Memory B cell (primary cell): ENCODE measurements around the gene GRB14.
"Not testable (repeated sequence)": the region's sequence is repeated elsewhere in the genome, so short reads cannot be mapped to it uniquely, and the experiment has no call there.

ENCODE experiments used
- ATAC-seq: fragments of 150-1000 bp; cut with Tn5 transposase; 2 replicates; pipeline ENCODE4 v1.10.0; 2021; ENCODE audit warnings: low read depth, mild to moderate bottlenecking, moderate library complexity
- DNase-seq, 2 donors: peaks; one replicate each; pipeline ENCODE4 v3.0.0; 2022; ENCODE audit warnings: low spot score in 2 of 2
- H3K27ac Mint-ChIP-seq: one replicate; pipeline ENCODE4 v1.8.0; 2022; ENCODE audit warnings: mild to moderate bottlenecking, moderate library complexity, mixed read lengths
- H3K27me3 Mint-ChIP-seq: one replicate; pipeline ENCODE4 v1.8.0; 2022; ENCODE audit warnings: mixed read lengths
- H3K36me3 Mint-ChIP-seq: one replicate; pipeline ENCODE4 v1.8.0; 2022; ENCODE audit warnings: mild to moderate bottlenecking, mixed read lengths
- H3K4me1 Mint-ChIP-seq: one replicate; pipeline ENCODE4 v1.8.0; 2022; ENCODE audit warnings: mixed read lengths
- H3K4me3 Mint-ChIP-seq: one replicate; pipeline ENCODE4 v1.8.0; 2022; ENCODE audit warnings: mild to moderate bottlenecking, moderate library complexity, mixed read lengths
- H3K9me3 Mint-ChIP-seq: one replicate; pipeline ENCODE4 v1.8.0; 2022; ENCODE audit warnings: mixed read lengths

GRB14 gene

DNA sequence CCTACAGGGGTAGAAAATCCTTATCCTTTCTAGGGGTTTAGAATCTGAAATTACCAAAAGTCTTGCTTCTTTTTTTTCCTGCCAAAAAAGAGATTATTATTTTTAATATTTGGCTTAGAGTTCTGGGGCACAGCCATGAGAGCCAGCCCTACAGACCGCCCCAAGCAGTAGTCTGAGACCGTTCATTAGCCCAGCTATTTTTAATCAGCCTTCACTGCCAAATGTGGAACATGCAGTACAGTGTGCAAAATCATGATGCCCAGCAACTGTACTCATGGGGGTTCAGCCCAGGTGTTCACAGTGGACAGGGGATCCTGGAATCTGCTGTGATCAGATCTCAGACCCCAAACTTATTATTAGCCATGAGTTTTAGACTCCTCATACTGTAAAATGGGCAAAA, 60.4 kb downstream of the GRB14 start:
- Mint-ChIP-seq H3K27ac (no peak overlapping the region), H3K4me1 (no peaks in the 10 kb centered on the region), H3K36me3 (no peaks in the 10 kb centered on the region), H3K27me3 (peaks cover 4% of the 10 kb centered on the region), H3K4me3 (no peak overlapping the region), H3K9me3 (no peaks in the 10 kb centered on the region)
- DNase-seq (no peak), ATAC-seq (no peak)

DNA sequence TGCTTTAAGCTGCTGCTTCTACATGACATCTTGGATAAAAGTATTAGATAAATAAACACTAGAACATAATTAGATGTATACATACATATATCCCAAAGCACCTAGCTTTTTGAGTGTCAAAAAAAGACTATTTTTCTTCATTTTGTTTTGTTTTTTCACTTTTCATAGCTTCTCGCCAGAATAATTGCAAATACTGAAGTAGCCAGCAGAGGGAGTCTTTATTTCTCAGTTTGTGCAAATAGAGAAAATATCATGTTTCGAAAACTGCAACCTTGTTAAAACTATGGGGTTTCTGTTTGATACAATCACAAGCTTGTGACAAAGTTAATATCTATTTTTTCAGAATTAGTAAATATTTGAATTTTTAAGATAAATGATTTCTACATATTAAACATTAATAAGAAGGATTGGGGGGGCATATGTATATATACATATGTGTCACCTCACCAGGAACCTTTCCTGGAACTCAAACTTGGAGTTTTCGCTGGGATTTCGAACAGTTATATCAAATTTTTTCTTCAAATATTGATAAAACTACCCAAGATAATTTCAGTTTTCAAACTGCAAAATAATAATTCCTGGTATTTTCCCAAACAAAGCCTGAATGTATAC, 61.0 kb downstream of the GRB14 start:
- H3K27me3 Mint-ChIP-seq = peaks cover 4% of the 10 kb centered on the region
- no peak for ATAC-seq
- H3K4me3 Mint-ChIP-seq = no peak overlapping the region
- no peaks in the 10 kb centered on the region for H3K9me3 Mint-ChIP-seq
- H3K27ac Mint-ChIP-seq = no peak overlapping the region
- no peaks in the 10 kb centered on the region for H3K36me3 Mint-ChIP-seq
- DNase-seq = no peak
- no peaks in the 10 kb centered on the region for H3K4me1 Mint-ChIP-seq

DNA sequence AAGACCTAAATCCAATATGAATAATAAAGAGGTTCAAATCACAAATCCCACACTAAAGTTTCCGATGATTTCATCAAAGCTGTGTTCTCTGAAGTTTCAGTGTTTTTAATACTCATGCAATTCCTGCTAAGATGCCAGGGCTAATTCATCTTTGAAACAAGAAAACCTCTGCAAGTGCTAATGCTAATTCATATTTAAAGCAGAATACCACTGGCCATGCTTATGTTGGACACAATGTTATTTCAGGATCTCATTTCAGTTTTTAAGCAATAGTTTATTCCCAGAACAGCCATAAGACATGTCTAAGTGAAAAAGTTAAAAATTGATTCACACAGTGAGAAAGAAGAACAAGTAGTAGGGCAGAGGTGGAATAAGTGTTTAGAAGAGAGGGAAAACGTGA, 62.8 kb downstream of the GRB14 start:
- Mint-ChIP-seq H3K4me3 (no peak overlapping the region), H3K27ac (no peak overlapping the region), H3K9me3 (no peaks in the 10 kb centered on the region), H3K4me1 (no peaks in the 10 kb centered on the region), H3K36me3 (no peaks in the 10 kb centered on the region), H3K27me3 (peaks cover 4% of the 10 kb centered on the region)
- DNase-seq = no peak
- ATAC-seq = no peak

DNA sequence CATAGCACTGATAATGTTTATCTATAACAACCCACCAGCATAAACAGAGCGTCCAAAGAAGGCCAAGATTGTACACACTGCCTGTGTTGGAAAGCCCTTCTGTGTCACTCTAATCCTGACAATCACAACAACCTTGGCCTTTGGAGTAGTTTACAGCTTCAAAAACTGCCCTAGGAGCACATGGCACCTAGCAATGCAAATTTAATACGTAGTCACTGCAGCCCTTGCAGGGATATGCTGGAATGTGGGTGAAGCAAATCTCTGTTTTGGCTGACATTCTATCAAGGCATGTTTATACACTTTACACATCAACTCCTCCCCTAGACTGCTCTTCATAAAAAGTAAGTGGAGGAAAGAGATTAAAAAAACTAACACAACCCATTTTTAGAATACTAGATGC, 66.8 kb downstream of the GRB14 start:
- Mint-ChIP-seq H3K4me3 (no peak overlapping the region), H3K27me3 (peaks cover 4% of the 10 kb centered on the region)

DNA sequence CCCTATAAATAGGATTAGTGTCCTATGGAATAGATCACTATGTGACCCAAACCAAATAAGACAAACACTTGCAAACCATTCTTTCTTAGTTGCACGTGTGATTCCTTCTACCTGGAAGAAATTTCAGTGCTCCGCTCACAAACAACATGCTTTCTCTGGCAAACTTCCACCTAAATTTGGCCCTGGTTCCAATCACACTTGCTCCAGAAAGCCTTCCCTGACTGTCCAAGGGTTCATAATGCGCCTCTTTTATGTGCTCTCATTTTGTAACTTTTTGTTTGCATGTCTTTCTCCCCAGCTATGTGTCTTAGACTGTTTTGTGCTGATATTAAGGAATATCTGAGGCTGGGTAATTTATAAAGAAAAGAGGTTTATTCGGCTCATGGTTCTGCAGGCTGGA, 69.8 kb downstream of the GRB14 start:
- ATAC-seq (no peak), DNase-seq (no peak)
- H3K27ac Mint-ChIP-seq = no peak overlapping the region
- H3K27me3 Mint-ChIP-seq = peaks cover 4% of the 10 kb centered on the region
- H3K4me1 Mint-ChIP-seq = no peaks in the 10 kb centered on the region
- no peaks in the 10 kb centered on the region for H3K36me3 Mint-ChIP-seq
- H3K4me3 Mint-ChIP-seq = no peak overlapping the region
- H3K9me3 Mint-ChIP-seq = peaks cover 6% of the 10 kb centered on the region

More for the DNA sequence above, 66.8 kb downstream of the GRB14 start:
- H3K4me1 Mint-ChIP-seq = no peaks in the 10 kb centered on the region
- ATAC-seq (no peak), DNase-seq (no peak)
- H3K27ac Mint-ChIP-seq = no peak overlapping the region
- no peaks in the 10 kb centered on the region for H3K36me3 Mint-ChIP-seq
- peaks cover 2% of the 10 kb centered on the region for H3K9me3 Mint-ChIP-seq

DNA sequence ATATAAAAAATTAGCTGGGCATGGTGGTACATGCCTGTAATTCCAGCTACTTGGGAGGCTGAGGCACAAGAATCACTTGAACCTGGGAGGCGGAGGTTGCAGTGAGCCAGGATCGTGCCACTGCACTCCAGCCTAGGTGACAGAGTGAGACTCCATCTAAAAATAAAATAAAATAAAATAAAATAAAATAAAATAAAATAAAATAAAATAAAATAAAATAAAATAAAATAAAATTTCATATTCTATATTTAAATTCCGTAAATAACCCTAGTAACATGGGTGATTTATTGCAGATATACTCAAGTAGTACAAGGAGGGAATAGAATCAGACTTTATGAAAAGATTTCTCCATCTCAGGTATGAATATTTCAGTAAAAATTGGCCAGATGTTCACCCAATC, 71.6 kb downstream of the GRB14 start:
- not testable (repeated sequence) for H3K9me3 Mint-ChIP-seq, H3K4me3 Mint-ChIP-seq, H3K27me3 Mint-ChIP-seq

DNA sequence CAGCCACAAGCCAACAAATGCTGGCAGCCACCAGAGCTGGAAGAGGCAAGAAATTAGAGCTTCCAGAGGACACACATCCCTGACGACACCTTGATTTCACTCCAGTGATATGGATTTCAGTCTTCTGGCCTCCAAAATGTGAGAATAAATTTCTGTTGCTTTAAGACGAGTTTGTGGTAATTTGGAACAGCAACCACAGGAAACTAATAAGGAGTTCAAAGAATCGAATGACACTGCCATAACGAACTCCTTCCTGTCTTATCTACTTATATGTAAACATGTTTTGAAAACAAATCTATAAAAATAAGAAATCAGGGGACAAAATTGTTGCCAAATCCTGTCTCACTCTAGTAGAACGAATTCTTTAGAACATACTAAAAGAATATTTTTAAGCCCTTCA, 75.8 kb downstream of the GRB14 start:
- ATAC-seq = no peak
- peaks cover 7% of the 10 kb centered on the region for H3K9me3 Mint-ChIP-seq
- H3K4me1 Mint-ChIP-seq = no peaks in the 10 kb centered on the region
- no peak for DNase-seq
- H3K4me3 Mint-ChIP-seq = no peak overlapping the region
- H3K27ac Mint-ChIP-seq = no peak overlapping the region
- peaks cover 2% of the 10 kb centered on the region for H3K27me3 Mint-ChIP-seq
- no peaks in the 10 kb centered on the region for H3K36me3 Mint-ChIP-seq

More for the DNA sequence above, 71.6 kb downstream of the GRB14 start:
- H3K4me1 Mint-ChIP-seq, DNase-seq, ATAC-seq, H3K36me3 Mint-ChIP-seq, H3K27ac Mint-ChIP-seq: not testable (repeated sequence)

DNA sequence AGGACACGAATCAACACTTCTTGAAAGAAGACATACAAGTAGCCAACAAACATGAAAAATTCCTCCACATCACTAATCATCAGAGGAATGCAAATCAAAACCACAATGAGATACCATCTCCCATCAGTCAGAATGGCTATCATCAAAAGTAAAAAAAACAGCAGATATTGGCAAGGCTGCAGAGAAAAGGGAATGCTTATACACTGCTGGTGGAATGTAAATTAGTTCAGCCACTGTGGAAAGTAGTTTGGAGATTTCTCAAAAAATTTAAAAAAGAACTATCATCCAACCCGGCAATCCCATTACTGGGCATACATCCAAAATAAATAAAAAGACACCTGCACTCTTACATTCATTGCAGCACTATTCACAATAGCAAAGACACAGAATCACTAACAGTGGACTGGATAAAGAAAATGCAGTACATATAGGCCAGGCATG, 78.7 kb downstream of the GRB14 start:
- H3K4me1 Mint-ChIP-seq = no peaks in the 10 kb centered on the region
- no peak overlapping the region for H3K4me3 Mint-ChIP-seq
- no peak for ATAC-seq
- peaks cover 4% of the 10 kb centered on the region for H3K9me3 Mint-ChIP-seq
- DNase-seq = no peak
- H3K36me3 Mint-ChIP-seq = no peaks in the 10 kb centered on the region
- H3K27ac Mint-ChIP-seq = no peak overlapping the region
- peaks cover 3% of the 10 kb centered on the region for H3K27me3 Mint-ChIP-seq

DNA sequence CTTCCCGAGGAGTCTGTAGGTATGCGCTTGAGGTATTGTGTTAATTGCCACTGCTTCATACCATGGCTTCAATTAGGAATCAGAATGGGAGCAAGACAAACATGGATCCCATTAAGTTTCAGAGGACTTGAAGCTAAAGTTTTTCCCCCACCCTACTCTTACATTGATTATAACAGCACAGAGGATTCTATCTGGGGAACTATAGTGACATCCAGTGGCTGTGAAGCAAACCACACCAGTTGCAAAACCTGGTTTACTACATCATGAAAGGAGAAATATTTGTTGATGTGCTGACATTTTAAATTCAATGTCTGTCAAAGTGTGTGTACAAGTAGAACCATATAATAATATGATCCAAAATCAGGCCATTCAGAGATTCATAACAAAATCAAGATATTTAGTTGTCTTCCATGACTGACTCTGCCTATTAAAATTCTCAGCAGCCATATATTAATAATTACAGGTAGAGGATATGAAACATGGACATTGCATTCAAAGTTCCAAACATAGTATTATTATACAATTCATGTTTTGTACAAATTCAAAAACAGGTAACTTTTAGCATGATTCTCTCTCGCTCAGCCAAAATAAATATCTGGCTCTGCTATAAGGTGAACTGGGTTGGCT, 82.9 kb downstream of the GRB14 start:
- DNase-seq (no peak), ATAC-seq (no peak)
- no peaks in the 10 kb centered on the region for H3K4me1 Mint-ChIP-seq
- no peaks in the 10 kb centered on the region for H3K9me3 Mint-ChIP-seq
- H3K4me3 Mint-ChIP-seq = no peak overlapping the region
- no peak overlapping the region for H3K27ac Mint-ChIP-seq
- no peaks in the 10 kb centered on the region for H3K36me3 Mint-ChIP-seq
- H3K27me3 Mint-ChIP-seq = peaks cover 4% of the 10 kb centered on the region

DNA sequence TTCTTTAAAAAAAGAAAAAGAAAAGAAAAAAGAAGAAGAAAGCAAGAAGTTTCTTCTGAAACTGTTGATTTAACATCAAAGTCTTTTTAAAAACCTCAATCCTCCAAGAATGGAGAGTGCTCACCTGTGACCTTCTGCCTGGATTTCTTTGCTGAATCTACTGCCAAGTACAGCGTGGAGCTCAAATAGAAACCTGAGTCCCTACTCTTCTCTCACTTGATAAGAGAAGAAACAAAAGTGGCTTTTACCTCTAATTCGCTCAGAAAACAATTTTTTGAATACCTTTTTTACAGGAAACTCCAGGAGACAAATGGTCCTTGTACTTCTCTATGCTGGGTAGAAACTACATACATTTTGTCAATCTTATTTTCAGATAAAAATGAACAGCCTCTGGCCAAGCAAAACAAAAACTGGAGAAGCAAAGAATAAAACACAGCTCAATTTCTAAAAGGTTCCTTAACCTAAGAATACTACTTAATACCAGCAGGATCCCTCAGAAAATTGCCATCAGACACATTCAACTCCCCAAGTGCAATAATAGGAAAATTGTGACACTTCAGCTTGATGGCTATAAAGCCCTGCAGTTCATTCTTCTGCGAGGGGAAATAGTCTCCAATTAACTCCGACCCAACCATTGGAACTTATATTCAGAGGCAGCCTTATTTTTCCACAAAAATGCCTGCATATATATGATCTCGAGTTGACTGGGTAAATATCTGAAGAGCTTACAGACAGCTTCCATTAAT, 85.8 kb downstream of the GRB14 start:
- ATAC-seq = no peak
- Mint-ChIP-seq H3K27ac (no peak overlapping the region), H3K4me1 (no peaks in the 10 kb centered on the region), H3K36me3 (no peaks in the 10 kb centered on the region), H3K9me3 (no peaks in the 10 kb centered on the region), H3K4me3 (no peak overlapping the region), H3K27me3 (peaks cover 4% of the 10 kb centered on the region)
- no peak for DNase-seq

DNA sequence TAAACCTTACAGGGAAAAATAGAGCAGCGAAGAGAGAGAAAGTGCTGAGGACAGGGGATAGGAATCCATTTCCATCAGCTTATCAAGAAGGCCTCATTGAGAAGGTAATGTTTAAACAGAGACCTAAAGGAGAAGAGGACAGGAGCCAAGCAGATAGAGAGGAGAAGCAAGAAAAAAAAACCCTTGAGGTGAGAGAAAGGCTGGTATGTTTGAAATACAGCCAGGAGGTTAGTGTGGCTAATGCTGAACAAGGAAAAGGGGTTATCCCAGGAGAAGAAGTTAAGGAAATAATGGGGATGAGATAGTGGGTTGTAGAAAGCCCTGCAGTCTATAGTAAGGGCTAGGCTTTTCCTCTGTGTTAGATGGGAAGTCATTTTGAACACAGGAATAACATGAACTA, 90.8 kb downstream of the GRB14 start:
- no peak overlapping the region for H3K27ac Mint-ChIP-seq
- ATAC-seq = no peak
- H3K27me3 Mint-ChIP-seq = no peaks in the 10 kb centered on the region
- no peak overlapping the region for H3K4me3 Mint-ChIP-seq
- H3K9me3 Mint-ChIP-seq = no peaks in the 10 kb centered on the region
- no peaks in the 10 kb centered on the region for H3K36me3 Mint-ChIP-seq
- H3K4me1 Mint-ChIP-seq = no peaks in the 10 kb centered on the region
- DNase-seq = no peak

DNA sequence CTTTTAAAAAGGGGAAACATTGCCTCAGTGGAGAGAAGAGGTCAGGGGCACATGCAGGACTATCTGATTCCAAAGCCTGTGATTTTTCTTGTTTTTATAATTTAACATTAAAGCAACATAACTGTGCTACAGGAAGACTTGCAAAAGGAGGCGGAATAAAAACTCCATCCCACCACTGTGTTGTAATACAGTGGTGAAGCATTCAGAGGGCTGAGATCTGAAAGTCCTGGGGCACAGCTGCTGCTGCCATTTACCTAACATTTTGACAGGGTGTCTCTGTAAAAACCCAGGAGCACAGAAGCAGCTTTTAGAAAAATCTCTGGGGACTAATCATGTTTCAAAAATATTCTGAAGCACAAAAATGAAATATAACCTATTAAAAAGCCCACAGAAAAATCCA, 97.6 kb downstream of the GRB14 start:
- ATAC-seq (no peak), DNase-seq (no peak)
- H3K4me3 Mint-ChIP-seq = no peak overlapping the region
- no peaks in the 10 kb centered on the region for H3K9me3 Mint-ChIP-seq
- no peaks in the 10 kb centered on the region for H3K36me3 Mint-ChIP-seq
- no peaks in the 10 kb centered on the region for H3K4me1 Mint-ChIP-seq
- H3K27me3 Mint-ChIP-seq = no peaks in the 10 kb centered on the region
- H3K27ac Mint-ChIP-seq = no peak overlapping the region

DNA sequence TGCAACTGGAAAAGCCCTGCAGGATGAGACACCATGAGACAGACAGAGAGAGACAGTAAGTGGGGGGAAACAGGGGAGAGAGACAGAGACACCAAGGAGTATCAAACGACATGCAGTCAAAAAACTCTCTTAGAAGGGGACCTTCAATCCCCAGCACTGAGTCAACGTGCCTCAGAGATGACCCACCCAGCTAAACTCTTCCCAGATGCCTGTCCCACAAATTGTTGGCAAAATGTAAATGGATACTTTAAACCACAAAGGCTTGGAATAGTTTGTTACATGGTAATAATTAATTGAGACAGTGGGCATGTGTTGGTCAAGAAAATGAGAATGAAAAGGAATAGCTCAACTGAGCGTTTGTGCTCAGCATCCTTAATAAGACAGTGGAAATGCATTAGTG, 98.3 kb downstream of the GRB14 start:
- Mint-ChIP-seq H3K9me3 (peaks cover 6% of the 10 kb centered on the region), H3K27me3 (no peaks in the 10 kb centered on the region), H3K27ac (no peak overlapping the region), H3K4me3 (no peak overlapping the region), H3K36me3 (no peaks in the 10 kb centered on the region), H3K4me1 (no peaks in the 10 kb centered on the region)
- ATAC-seq (no peak), DNase-seq (no peak)

DNA sequence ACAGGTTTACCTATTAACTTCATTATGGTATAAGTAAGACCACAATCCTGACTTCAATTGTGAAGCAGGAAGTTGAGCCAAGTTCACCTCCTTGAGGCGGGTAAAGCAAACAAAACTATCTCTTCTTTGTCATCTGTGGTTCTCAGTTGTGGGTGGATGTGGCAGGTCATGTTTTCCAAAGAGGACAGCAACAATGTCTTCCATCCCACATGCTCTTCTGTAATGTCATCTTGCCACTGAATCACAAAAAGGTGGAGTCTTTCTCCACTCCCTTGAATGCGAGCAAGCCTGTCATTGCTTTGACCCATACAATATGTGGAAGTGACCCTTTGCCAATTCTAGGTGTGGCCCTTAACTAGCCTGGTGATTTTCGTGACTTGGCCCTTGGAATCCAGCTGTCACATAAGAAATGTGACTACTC, 98.7 kb downstream of the GRB14 start:
- no peaks in the 10 kb centered on the region for H3K4me1 Mint-ChIP-seq

More for the DNA sequence above, 98.7 kb downstream of the GRB14 start:
- H3K27ac Mint-ChIP-seq = no peak overlapping the region
- H3K4me3 Mint-ChIP-seq = no peak overlapping the region
- ATAC-seq (no peak), DNase-seq (no peak)
- H3K9me3 Mint-ChIP-seq = peaks cover 6% of the 10 kb centered on the region
- no peaks in the 10 kb centered on the region for H3K27me3 Mint-ChIP-seq
- H3K36me3 Mint-ChIP-seq = no peaks in the 10 kb centered on the region
